Endometrial microvascular endothelial cells (primary cell): ENCODE results near the gene NAIF1. TPM values are rescaled to one million over a fixed set of nuclear protein-coding genes. Genes with fewer than 3 reads are reported as not detected.
"Not testable (repeated sequence)": the region's sequence is repeated elsewhere in the genome, so short reads cannot be mapped to it uniquely, and the experiment has no call there.

ENCODE experiments used
- in situ Hi-C: cut with HindIII; loops from 2 replicates; pipeline ENCODE4 v1.10.0; 2017; ENCODE audit warnings: low sequenced_read_pairs, low pct_unique_long_range_greater_than_20kb; ENCODE audit errors: inconsistent ontology term
- total RNA-seq: library from RNA; depleted of rRNA; stranded (reverse); fragments of >200 nt; gene quantifications from one replicate; pipeline ENCODE4 v1.2.3, GENCODE V29; 2015; ENCODE audit errors: inconsistent ontology term

The NAIF1 gene
- total RNA-seq, 1 donor from 2014 or later = 12.9 TPM

- in situ Hi-C loops = no loop called here
Observed at GRCh38 chr9:128091144-128091543, 24.0 kb upstream of the NAIF1 start.

GRCh38 chr9:128089299-128089698 is 22.2 kb upstream of the NAIF1 start:
- in situ Hi-C loops = no loop called here

- in situ Hi-C loops = no loop called here
Observed at GRCh38 chr9:128088253-128088945, 21.3 kb upstream of the NAIF1 start.

- in situ Hi-C loops = no loop called here
Observed at GRCh38 chr9:128087262-128087661, 20.1 kb upstream of the NAIF1 start.

GRCh38 chr9:128085943-128086342 is 18.8 kb upstream of the NAIF1 start:
- in situ Hi-C loops = no loop called here

- in situ Hi-C loops = no loop called here
Observed at GRCh38 chr9:128084746-128085145, 17.6 kb upstream of the NAIF1 start.

- in situ Hi-C loops = no loop called here
Observed at GRCh38 chr9:128082151-128082550, 15.0 kb upstream of the NAIF1 start.

GRCh38 chr9:128081056-128081455 is 13.9 kb upstream of the NAIF1 start:
- in situ Hi-C loops = no loop called here

- in situ Hi-C loops = no loop called here
Observed at GRCh38 chr9:128080206-128080605, 13.1 kb upstream of the NAIF1 start.

GRCh38 chr9:128078504-128079434 is 11.6 kb upstream of the NAIF1 start:
- in situ Hi-C loops = no loop called here

- in situ Hi-C loops = no loop called here
Observed at GRCh38 chr9:128077847-128078503, 10.9 kb upstream of the NAIF1 start.

- in situ Hi-C loops = no loop called here
Observed at GRCh38 chr9:128073253-128073886, 6.2 kb upstream of the NAIF1 start.

- in situ Hi-C loops = no loop called here
Observed at GRCh38 chr9:128072144-128073021, 5.3 kb upstream of the NAIF1 start.

- in situ Hi-C loops = not testable (repeated sequence)
Observed at GRCh38 chr9:128071475-128071874, 4.4 kb upstream of the NAIF1 start.

GRCh38 chr9:128070874-128071273 is 3.8 kb upstream of the NAIF1 start:
- in situ Hi-C loops = no loop called here

GRCh38 chr9:128068386-128069205 is 1.5 kb upstream of the NAIF1 start:
- in situ Hi-C loops = no loop called here

GRCh38 chr9:128067645-128068385 is 695 bp upstream of the NAIF1 start, which contains the start of gene SLC25A25:
SLC25A25 (plus strand) TSS chr9:128068232; CDS start chr9:128068320, 88 bp downstream.
- in situ Hi-C loops = no loop called here
